Measurements from ENCODE around the gene RABGGTA.
A peak's percentile ranks its signal among the peaks of the same experiment; 100 is the strongest.

RABGGTA gene, protein sequence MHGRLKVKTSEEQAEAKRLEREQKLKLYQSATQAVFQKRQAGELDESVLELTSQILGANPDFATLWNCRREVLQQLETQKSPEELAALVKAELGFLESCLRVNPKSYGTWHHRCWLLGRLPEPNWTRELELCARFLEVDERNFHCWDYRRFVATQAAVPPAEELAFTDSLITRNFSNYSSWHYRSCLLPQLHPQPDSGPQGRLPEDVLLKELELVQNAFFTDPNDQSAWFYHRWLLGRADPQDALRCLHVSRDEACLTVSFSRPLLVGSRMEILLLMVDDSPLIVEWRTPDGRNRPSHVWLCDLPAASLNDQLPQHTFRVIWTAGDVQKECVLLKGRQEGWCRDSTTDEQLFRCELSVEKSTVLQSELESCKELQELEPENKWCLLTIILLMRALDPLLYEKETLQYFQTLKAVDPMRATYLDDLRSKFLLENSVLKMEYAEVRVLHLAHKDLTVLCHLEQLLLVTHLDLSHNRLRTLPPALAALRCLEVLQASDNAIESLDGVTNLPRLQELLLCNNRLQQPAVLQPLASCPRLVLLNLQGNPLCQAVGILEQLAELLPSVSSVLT

DNA sequence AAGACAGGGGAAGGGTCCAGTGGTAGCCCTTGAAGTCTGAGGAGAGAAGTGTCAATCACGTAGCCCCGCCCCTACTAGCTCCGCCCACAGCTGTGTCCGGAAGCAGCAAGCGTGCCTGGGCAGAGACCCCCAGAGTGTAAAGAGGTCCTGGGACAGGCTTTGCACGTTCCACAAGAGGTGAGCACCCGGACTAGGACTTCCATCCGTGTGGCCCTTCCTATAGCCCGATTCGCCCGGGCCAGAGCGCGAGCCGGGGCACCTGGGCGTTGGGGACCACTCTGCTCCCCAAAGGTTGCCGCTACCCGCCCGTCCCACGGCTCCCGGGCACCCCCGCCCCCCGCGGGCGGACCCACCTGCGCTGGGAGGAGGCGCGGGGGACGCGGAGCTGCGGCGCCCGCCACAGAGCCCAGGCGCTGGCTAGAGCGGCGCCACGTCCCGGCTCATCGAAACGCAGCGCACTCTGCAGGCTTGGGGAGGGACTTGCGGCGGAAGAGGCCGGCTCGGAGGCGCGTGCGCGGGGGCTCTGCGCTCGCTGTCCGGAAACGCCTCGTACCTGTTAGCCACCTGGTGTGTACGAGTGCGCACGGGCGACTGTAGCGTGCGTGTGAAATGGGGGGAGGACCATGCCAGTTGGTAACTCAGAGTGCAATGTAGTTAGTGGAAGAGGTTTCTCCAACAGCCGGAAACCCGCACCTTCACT, at the start of gene RABGGTA:
TSS of gene RABGGTA (minus strand) at position 464 of the 700 bp plus-strand sequence. CDS start 482 bp downstream, outside the sequence.
- Histone ChIP-seq H4K20me1 (ENCODE audit: control insufficient read depth, insufficient read depth, low read depth, low read length) (no peaks in the 10 kb centered on the region), H3K9me2 (replicated peaks; ENCODE audit: control insufficient read depth, low read length) (no peaks in the 10 kb centered on the region), H3K36me3 (ENCODE audit: control insufficient read depth, low read length) (no peaks in the 10 kb centered on the region), H3K27ac (ENCODE audit: low read depth, low read length) (peak within 1 kb of the TSS; percentile 63), H3K4me3 (ENCODE audit: low read length) (peak within 1 kb of the TSS; percentile 85), H3F3A (ENCODE audit: control insufficient read depth, insufficient read depth) (peaks cover 2% of the 10 kb centered on the region; the same call in 1 of the 2 replicates), H3K4me1 (ENCODE audit: control insufficient read depth, low read length) (peaks cover 40% of the 10 kb centered on the region), H3K4me2 (ENCODE audit: low read length) (peak within 1 kb of the TSS; percentile 86), H3K27me3 (ENCODE audit: control insufficient read depth, low read length) (no peaks in the 10 kb centered on the region), H3K9me3 (ENCODE audit: control insufficient read depth, insufficient read depth, low read length) (no peaks in the 10 kb centered on the region), H3K79me2 (ENCODE audit: control insufficient read depth, low read length) (peaks cover 4% of the 10 kb centered on the region)
- TF ChIP-seq, protein P1, sequence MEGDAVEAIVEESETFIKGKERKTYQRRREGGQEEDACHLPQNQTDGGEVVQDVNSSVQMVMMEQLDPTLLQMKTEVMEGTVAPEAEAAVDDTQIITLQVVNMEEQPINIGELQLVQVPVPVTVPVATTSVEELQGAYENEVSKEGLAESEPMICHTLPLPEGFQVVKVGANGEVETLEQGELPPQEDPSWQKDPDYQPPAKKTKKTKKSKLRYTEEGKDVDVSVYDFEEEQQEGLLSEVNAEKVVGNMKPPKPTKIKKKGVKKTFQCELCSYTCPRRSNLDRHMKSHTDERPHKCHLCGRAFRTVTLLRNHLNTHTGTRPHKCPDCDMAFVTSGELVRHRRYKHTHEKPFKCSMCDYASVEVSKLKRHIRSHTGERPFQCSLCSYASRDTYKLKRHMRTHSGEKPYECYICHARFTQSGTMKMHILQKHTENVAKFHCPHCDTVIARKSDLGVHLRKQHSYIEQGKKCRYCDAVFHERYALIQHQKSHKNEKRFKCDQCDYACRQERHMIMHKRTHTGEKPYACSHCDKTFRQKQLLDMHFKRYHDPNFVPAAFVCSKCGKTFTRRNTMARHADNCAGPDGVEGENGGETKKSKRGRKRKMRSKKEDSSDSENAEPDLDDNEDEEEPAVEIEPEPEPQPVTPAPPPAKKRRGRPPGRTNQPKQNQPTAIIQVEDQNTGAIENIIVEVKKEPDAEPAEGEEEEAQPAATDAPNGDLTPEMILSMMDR (IDR thresholded peaks at IDR 0.05; ENCODE audit: low read depth, low read length, poor library complexity, severe bottlenecking): peak; percentile 82
- no peak for TF ChIP-seq EZH2phosphoT487 (IDR thresholded peaks at IDR 0.05; ENCODE audit: borderline replicate concordance, low read length)

DNA sequence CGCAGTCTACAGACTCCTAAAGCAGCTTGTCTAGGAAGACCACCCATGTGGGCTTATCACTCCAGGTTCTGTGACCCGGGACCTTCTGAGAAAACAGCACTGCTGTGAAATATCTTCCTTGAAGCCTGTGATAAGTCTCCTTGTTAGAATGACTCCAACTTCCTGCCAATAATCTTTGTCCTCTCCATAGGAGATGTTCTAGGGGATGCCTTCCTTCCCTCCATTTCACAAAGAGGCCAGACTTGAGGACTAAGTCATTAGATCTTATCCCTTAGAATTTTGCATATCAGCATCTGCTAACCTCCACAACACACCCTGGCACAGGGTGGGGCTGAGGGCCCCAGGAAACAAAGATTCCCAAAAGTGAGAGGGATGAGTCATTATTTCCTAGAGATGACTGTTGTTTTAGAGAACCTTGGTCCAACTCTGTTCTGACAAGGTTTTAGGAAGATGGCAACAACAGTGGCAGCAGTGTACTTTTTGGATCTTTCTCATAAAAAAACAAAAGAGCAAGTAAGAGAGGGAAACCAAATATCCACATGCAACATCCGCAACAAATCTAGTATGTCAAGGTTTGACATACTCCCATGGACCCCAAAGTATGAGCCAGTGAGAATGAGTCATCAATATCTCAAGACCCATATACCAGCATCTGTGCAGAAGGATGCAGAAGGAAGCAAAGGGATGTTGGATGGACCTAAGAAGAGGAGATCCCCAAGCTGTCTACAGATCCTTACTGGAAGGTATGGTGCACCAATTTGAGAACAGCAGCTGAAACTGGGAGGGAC, 45.9 kb upstream of the RABGGTA start:
- no peaks in the 10 kb centered on the region for H3K79me2 ChIP-seq (ENCODE audit: control insufficient read depth, low read length)
- H3K4me2 ChIP-seq (ENCODE audit: low read length): no peak overlapping the region
- H3K36me3 ChIP-seq (ENCODE audit: control insufficient read depth, low read length): peaks cover 13% of the 10 kb centered on the region

DNA sequence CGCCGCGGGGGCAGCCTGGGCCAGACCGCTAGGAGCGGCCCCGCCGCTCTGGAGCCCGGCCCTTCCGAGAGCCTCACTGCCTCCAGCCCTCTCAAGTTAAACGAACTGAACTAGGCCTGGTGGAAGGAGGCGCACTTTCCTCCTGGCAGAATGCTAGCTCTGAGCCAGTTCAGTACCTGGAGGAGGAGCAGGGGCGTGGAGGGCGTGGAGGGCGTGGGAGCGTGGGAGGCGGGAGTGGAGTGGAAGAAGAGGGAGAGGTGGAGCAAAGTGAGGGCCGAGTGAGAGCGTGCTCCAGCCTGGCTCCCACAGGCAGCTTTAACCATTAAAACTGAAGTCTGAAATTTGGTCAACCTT, 45.2 kb upstream of the RABGGTA start:
- no peaks in the 10 kb centered on the region for H3K9me2 ChIP-seq (replicated peaks; ENCODE audit: control insufficient read depth, low read length)
- H4K20me1 ChIP-seq (ENCODE audit: control insufficient read depth, insufficient read depth, low read depth, low read length): no peaks in the 10 kb centered on the region
- H3K36me3 ChIP-seq (ENCODE audit: control insufficient read depth, low read length): peaks cover 19% of the 10 kb centered on the region
- no peak overlapping the region for H3K27ac ChIP-seq (ENCODE audit: low read depth, low read length)
- H3K9me3 ChIP-seq (ENCODE audit: control insufficient read depth, insufficient read depth, low read length): no peaks in the 10 kb centered on the region
- H3F3A ChIP-seq (ENCODE audit: control insufficient read depth, insufficient read depth): peaks cover 10% of the 10 kb centered on the region; the same call in 1 of the 2 replicates
- no peak overlapping the region for H3K4me3 ChIP-seq (ENCODE audit: low read length)
- peaks cover 13% of the 10 kb centered on the region for H3K27me3 ChIP-seq (ENCODE audit: control insufficient read depth, low read length)
- peaks cover 24% of the 10 kb centered on the region for H3K4me1 ChIP-seq (ENCODE audit: control insufficient read depth, low read length)
- H3K79me2 ChIP-seq (ENCODE audit: control insufficient read depth, low read length): 0 out of 2 replicates have a peak, but pooled peaks cover 2% of the 10 kb centered on the region
- TF ChIP-seq, protein P1 (IDR thresholded peaks at IDR 0.05; ENCODE audit: low read depth, low read length, poor library complexity, severe bottlenecking): no peak
- TF ChIP-seq EZH2phosphoT487 (IDR thresholded peaks at IDR 0.05; ENCODE audit: borderline replicate concordance, low read length): no peak
- no peak overlapping the region for H3K4me2 ChIP-seq (ENCODE audit: low read length)

More for the DNA sequence above, 45.9 kb upstream of the RABGGTA start:
- no peak for TF ChIP-seq EZH2phosphoT487 (IDR thresholded peaks at IDR 0.05; ENCODE audit: borderline replicate concordance, low read length)
- TF ChIP-seq, protein P1 (IDR thresholded peaks at IDR 0.05; ENCODE audit: low read depth, low read length, poor library complexity, severe bottlenecking): no peak
- Histone ChIP-seq H3K9me2 (replicated peaks; ENCODE audit: control insufficient read depth, low read length) (no peaks in the 10 kb centered on the region), H3K27ac (ENCODE audit: low read depth, low read length) (no peak overlapping the region), H3K9me3 (ENCODE audit: control insufficient read depth, insufficient read depth, low read length) (no peaks in the 10 kb centered on the region), H3K4me1 (ENCODE audit: control insufficient read depth, low read length) (peaks cover 16% of the 10 kb centered on the region), H3K27me3 (ENCODE audit: control insufficient read depth, low read length) (peaks cover 13% of the 10 kb centered on the region), H4K20me1 (ENCODE audit: control insufficient read depth, insufficient read depth, low read depth, low read length) (no peaks in the 10 kb centered on the region), H3F3A (ENCODE audit: control insufficient read depth, insufficient read depth) (peaks cover 10% of the 10 kb centered on the region; the same call in 1 of the 2 replicates), H3K4me3 (ENCODE audit: low read length) (no peak overlapping the region)
